Natural killer cell (primary cell): Measurements from ENCODE around the gene TOMM5. TPM values are rescaled to one million over a fixed set of nuclear protein-coding genes. Genes with fewer than 3 reads are reported as not detected.

ENCODE experiments used
- ATAC-seq, 3 donors: fragments of 150-1000 bp in 2 of 3; fragments of 200-7000 bp in 1 of 3; cut with Tn5 transposase; 1 replicate in 1 of 3; 2 replicates in 2 of 3; pipeline ENCODE4 v1.10.0; 2021; ENCODE audit warnings: mild to moderate bottlenecking in 2 of 3, moderate library complexity in 2 of 3
- DNase-seq, 2 donors: peaks; one replicate each; pipeline versions ENCODE4 v3.0.0 to v3.0.0-alpha.2; 2013 to 2021; ENCODE audit warnings: mixed read lengths in 1 of 2
- H3K27ac ChIP-seq: one replicate; pipeline ENCODE4 v1.5.1; 2013; ENCODE audit warnings: mild to moderate bottlenecking, low read length
- H3K27me3 ChIP-seq: one replicate; pipeline ENCODE4 v1.6.1; 2013; ENCODE audit warnings: low read length; ENCODE audit not compliant: control insufficient read depth, insufficient read depth
- H3K36me3 ChIP-seq: one replicate; pipeline ENCODE4 v1.6.1; 2013; ENCODE audit warnings: low read length; ENCODE audit not compliant: control insufficient read depth, insufficient read depth
- H3K4me1 ChIP-seq: one replicate; pipeline ENCODE4 v1.6.1; 2013; ENCODE audit warnings: low read length; ENCODE audit not compliant: control insufficient read depth, insufficient read depth
- H3K4me3 ChIP-seq: one replicate; pipeline ENCODE4 v1.5.1; 2013; ENCODE audit warnings: low read length
- H3K9me3 ChIP-seq: one replicate; pipeline ENCODE4 v1.6.1; 2013; ENCODE audit warnings: low read length; ENCODE audit not compliant: control insufficient read depth, insufficient read depth
- H3K27ac Mint-ChIP-seq, 2 donors: one replicate each; pipeline ENCODE4 v1.8.0; 2022; ENCODE audit warnings: mild to moderate bottlenecking in 2 of 2, mixed read lengths in 2 of 2, moderate library complexity in 1 of 2
- H3K27me3 Mint-ChIP-seq, 2 donors: one replicate each; pipeline ENCODE4 v1.8.0; 2022; ENCODE audit warnings: low read depth in 2 of 2, mixed read lengths in 2 of 2
- H3K36me3 Mint-ChIP-seq: one replicate; pipeline ENCODE4 v1.8.0; 2022; ENCODE audit warnings: mixed read lengths
- H3K4me1 Mint-ChIP-seq, 2 donors: one replicate each; pipeline ENCODE4 v1.8.0; 2022; ENCODE audit warnings: mixed read lengths in 2 of 2
- H3K4me3 Mint-ChIP-seq: one replicate; pipeline ENCODE4 v1.8.0; 2022; ENCODE audit warnings: mild to moderate bottlenecking, moderate library complexity, mixed read lengths
- H3K9me3 Mint-ChIP-seq, 2 donors: one replicate each; pipeline ENCODE4 v1.8.0; 2022; ENCODE audit warnings: mixed read lengths in 2 of 2
- CTCF ChIP-seq: fragments of 200-600 bp; IDR thresholded peaks from one replicate; pipeline ENCODE4 v1.8.0; 2022; ENCODE audit warnings: antibody characterized with exemption
- WGBS: methylation state at CpG from one replicate; pipeline ENCODE4 v1.1.7; 2013; ENCODE audit warnings: missing lambda C conversion rate; ENCODE audit not compliant: insufficient coverage; 5-methylcytosine and 5-hydroxymethylcytosine counted together
- intact Hi-C: fragments of 100-400 bp; cut with micrococcal nuclease; formaldehyde crosslinking; loops from one replicate; pipeline ENCODE4 v1.14.2; 2022
- total RNA-seq, 4 donors: library from RNA; stranded (reverse); fragments of 120-200 nt in 1 of 4; gene quantifications; one replicate each; pipeline versions ENCODE4 v1.2.3 to v1.2.4, GENCODE V29; 2013 to 2022

TOMM5 gene
- total RNA-seq, 3 donors from 2014 or later (not counting 1 experiment from before 2014, with no cell fraction given): 29.3 to 38.9 (median 36.7) TPM

GRCh38 chr9:37617832-37618231 is 25.4 kb upstream of the TOMM5 start:
- 83% methylated on average over 4 of the region's 4 CpGs for WGBS
- peaks cover 0 to 4% of the 10 kb centered on the region in 2 donors for H3K27me3 Mint-ChIP-seq
- H3K27me3 ChIP-seq: no peaks in the 10 kb centered on the region
- no peaks in the 10 kb centered on the region for H3K36me3 Mint-ChIP-seq
- no peak overlapping the region for H3K27ac Mint-ChIP-seq
- no peak for ATAC-seq
- no peaks in the 10 kb centered on the region for H3K4me1 ChIP-seq
- no peak for TF ChIP-seq CTCF
- intact Hi-C loops: no loop called here
- H3K9me3 Mint-ChIP-seq: no peaks in the 10 kb centered on the region
- H3K4me3 ChIP-seq: no peak overlapping the region
- H3K9me3 ChIP-seq: no peaks in the 10 kb centered on the region
- no peak overlapping the region for H3K4me3 Mint-ChIP-seq
- no peaks in the 10 kb centered on the region for H3K36me3 ChIP-seq
- no peak for DNase-seq
- H3K4me1 Mint-ChIP-seq: no peaks in the 10 kb centered on the region
- no peak overlapping the region for H3K27ac ChIP-seq

DNA sequence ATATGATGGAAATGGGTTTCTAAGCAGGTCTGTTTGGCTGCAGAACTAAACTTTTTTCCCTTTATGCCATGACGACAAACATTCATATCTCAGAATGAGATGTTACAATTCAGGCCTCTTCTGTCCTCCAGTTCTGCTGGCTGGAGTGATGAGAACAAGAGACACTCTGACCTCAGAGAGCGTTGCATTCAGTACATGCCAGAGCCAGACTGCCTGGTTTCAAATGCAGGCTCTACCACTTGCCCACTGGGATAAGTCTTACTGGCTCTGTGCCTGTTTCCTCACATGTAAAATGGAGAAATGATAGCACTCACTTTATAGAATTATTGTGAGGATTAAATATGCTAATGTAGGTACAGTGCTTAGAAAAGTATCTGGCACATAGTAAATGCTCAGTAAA is 24.8 kb upstream of the TOMM5 start:
- H3K27me3 Mint-ChIP-seq: peaks cover 0 to 7% of the 10 kb centered on the region in 2 donors
- H3K27ac Mint-ChIP-seq: no peak overlapping the region
- TF ChIP-seq CTCF: no peak
- H3K9me3 Mint-ChIP-seq: no peaks in the 10 kb centered on the region
- intact Hi-C loops: no loop called here
- WGBS: 91% methylated on average over 2 of the region's 2 CpGs
- DNase-seq: no peak
- H3K4me1 ChIP-seq: no peaks in the 10 kb centered on the region
- H3K4me3 ChIP-seq: no peak overlapping the region
- no peaks in the 10 kb centered on the region for H3K4me1 Mint-ChIP-seq
- H3K9me3 ChIP-seq: no peaks in the 10 kb centered on the region
- no peaks in the 10 kb centered on the region for H3K36me3 Mint-ChIP-seq
- H3K27ac ChIP-seq: no peak overlapping the region
- no peak for ATAC-seq
- no peaks in the 10 kb centered on the region for H3K27me3 ChIP-seq
- H3K36me3 ChIP-seq: no peaks in the 10 kb centered on the region
- no peak overlapping the region for H3K4me3 Mint-ChIP-seq

GRCh38 chr9:37611961-37612360 is 19.6 kb upstream of the TOMM5 start:
- WGBS: 83% methylated on average over 1 of the region's 1 CpG
- Mint-ChIP-seq H3K36me3 (no peaks in the 10 kb centered on the region), H3K27ac (no peak overlapping the region), H3K4me3 (no peak overlapping the region), H3K9me3 (no peaks in the 10 kb centered on the region), H3K27me3 (peaks cover 11 to 25% of the 10 kb centered on the region in 2 donors), H3K4me1 (no peaks in the 10 kb centered on the region)
- Histone ChIP-seq H3K27me3 (no peaks in the 10 kb centered on the region), H3K9me3 (no peaks in the 10 kb centered on the region), H3K4me1 (no peaks in the 10 kb centered on the region), H3K4me3 (no peak overlapping the region), H3K36me3 (no peaks in the 10 kb centered on the region), H3K27ac (no peak overlapping the region)
- TF ChIP-seq CTCF: no peak
- intact Hi-C loops: no loop called here
- DNase-seq (no peak), ATAC-seq (no peak)

DNA sequence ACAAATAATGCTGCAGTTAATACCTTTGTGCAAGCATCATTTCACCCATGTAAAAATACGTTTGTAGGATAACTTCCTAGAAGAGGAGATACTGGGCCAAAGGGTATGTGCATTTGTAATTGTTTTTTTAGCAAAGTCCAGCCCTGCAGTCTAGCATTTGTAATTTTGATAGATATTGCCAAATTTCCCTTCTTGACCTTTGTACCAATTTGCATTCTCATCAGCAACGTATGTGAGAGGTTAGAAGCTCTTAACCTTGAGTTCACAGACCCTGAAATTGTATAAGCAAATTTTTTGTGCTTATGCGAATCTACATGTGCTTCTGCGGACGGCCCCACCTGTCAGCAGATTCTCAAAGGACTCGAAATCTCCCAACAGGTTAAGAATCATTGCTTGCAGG is 18.6 kb upstream of the TOMM5 start:
- no peaks in the 10 kb centered on the region for H3K9me3 Mint-ChIP-seq
- intact Hi-C loops: no loop called here
- peaks cover 11 to 25% of the 10 kb centered on the region in 2 donors for H3K27me3 Mint-ChIP-seq
- no peak for TF ChIP-seq CTCF
- no peak for ATAC-seq
- H3K27ac ChIP-seq: no peak overlapping the region
- H3K36me3 Mint-ChIP-seq: no peaks in the 10 kb centered on the region
- H3K4me1 Mint-ChIP-seq: no peaks in the 10 kb centered on the region
- H3K36me3 ChIP-seq: no peaks in the 10 kb centered on the region
- WGBS: 86% methylated on average over 6 of the region's 6 CpGs
- H3K4me3 Mint-ChIP-seq: no peak overlapping the region
- no peaks in the 10 kb centered on the region for H3K9me3 ChIP-seq
- no peaks in the 10 kb centered on the region for H3K27me3 ChIP-seq
- H3K27ac Mint-ChIP-seq: no peak overlapping the region
- H3K4me1 ChIP-seq: no peaks in the 10 kb centered on the region
- no peak overlapping the region for H3K4me3 ChIP-seq
- no peak for DNase-seq
